PC-3 (cell line): ENCODE measurements around the gene ABLIM1. TPM values are rescaled to one million over a fixed set of nuclear protein-coding genes. Genes with fewer than 3 reads are reported as not detected.

Experiments used
- ATAC-seq: fragments of 200-7000 bp; cut with Tn5 transposase; 2 replicates; pipeline ENCODE4 v1.9.1; 2020; ENCODE audit warnings: mild to moderate bottlenecking, moderate library complexity
- BruUV-seq: library from RNA; stranded (reverse); fragments of 400-500 nt; replicated peaks from 2 replicates; lab custom pipeline; 2021; lab: Mats Ljungman, UMichigan
- CTCF ChIA-PET: fragments of 300-600 bp; sonication (Branson Sonifier 250); formaldehyde crosslinking; loops from one replicate; lab custom pipeline; 2022; ENCODE audit warnings: antibody characterized with exemption; lab: Charles Lee
- POLR2A ChIA-PET: fragments of 300-600 bp; sonication (Branson Sonifier 250); formaldehyde crosslinking; loops from one replicate; lab custom pipeline; 2022; ENCODE audit warnings: antibody characterized with exemption; ENCODE audit not compliant: unreplicated experiment; lab: Charles Lee
- DNase-seq: peaks from one replicate; pipeline ENCODE4 v3.0.0-alpha.2; 2015
- H2AFZ ChIP-seq: fragments of 300-600 bp; sonication (generic); 2 replicates; pipeline ENCODE4 v1.6.0; 2016; ENCODE audit warnings: antibody characterized with exemption, low read length
- H3F3A ChIP-seq: fragments of 300-600 bp; sonication (generic); one replicate; pipeline ENCODE4 v1.6.0; 2017; ENCODE audit warnings: antibody characterized with exemption, low read length, control low read depth, mild to moderate bottlenecking; ENCODE audit not compliant: unreplicated experiment
- H3K27ac ChIP-seq: fragments of 300-600 bp; sonication (generic); 2 replicates; pipeline ENCODE4 v1.5.1; 2016; ENCODE audit warnings: mild to moderate bottlenecking, low read length
- H3K27me3 ChIP-seq: fragments of 300-600 bp; sonication (generic); 2 replicates; pipeline ENCODE4 v1.6.1; 2016; ENCODE audit warnings: low read length, mixed read lengths
- H3K36me3 ChIP-seq: fragments of 300-600 bp; sonication (generic); 2 replicates; pipeline ENCODE4 v1.6.1; 2016; ENCODE audit warnings: low read depth, mixed run types, low read length, mixed read lengths
- H3K4me1 ChIP-seq: fragments of 300-600 bp; sonication (generic); 2 replicates; pipeline ENCODE4 v1.5.1; 2016; ENCODE audit warnings: low read length; ENCODE audit not compliant: insufficient read depth
- H3K4me2 ChIP-seq: fragments of 300-600 bp; sonication (generic); 2 replicates; pipeline ENCODE4 v1.6.0; 2016; ENCODE audit warnings: low read length
- H3K4me3 ChIP-seq: fragments of 300-600 bp; sonication (generic); 2 replicates; pipeline ENCODE4 v1.5.1; 2016; ENCODE audit warnings: mild to moderate bottlenecking, low read length, mixed read lengths
- H3K79me2 ChIP-seq: fragments of 300-600 bp; sonication (generic); 2 replicates; pipeline ENCODE4 v1.6.1; 2017; ENCODE audit warnings: low read length, mixed read lengths
- H3K9ac ChIP-seq: fragments of 300-600 bp; sonication (generic); 2 replicates; pipeline ENCODE4 v1.6.0; 2016; ENCODE audit warnings: mild to moderate bottlenecking, low read length
- H3K9me2 ChIP-seq: fragments of 300-600 bp; sonication (generic); replicated peaks from 2 replicates; pipeline ENCODE4 v1.6.1; 2016; ENCODE audit warnings: mixed run types, low read length, mixed read lengths
- H3K9me3 ChIP-seq: fragments of 300-600 bp; sonication (generic); 2 replicates; pipeline ENCODE4 v1.6.1; 2016; ENCODE audit warnings: low read length, mixed read lengths
- H4K20me1 ChIP-seq: fragments of 300-600 bp; sonication (generic); 2 replicates; pipeline ENCODE4 v1.6.1; 2016; ENCODE audit warnings: low read length, mixed read lengths
- CTCF ChIP-seq: fragments of 300-600 bp; sonication (generic); conservative IDR thresholded peaks from 2 replicates; pipeline ENCODE4 v1.5.1; 2017; ENCODE audit warnings: antibody characterized with exemption, low read depth, mild to moderate bottlenecking, low read length
- EZH2 ChIP-seq: fragments of 300-600 bp; sonication (generic); IDR thresholded peaks from one replicate; pipeline ENCODE4 v1.6.1; 2017; ENCODE audit warnings: antibody characterized with exemption, mild to moderate bottlenecking, low read length; ENCODE audit not compliant: unreplicated experiment
- EZH2phosphoT487 ChIP-seq: fragments of 300-600 bp; sonication (generic); IDR thresholded peaks from 2 replicates; pipeline ENCODE4 v1.6.1; 2018; ENCODE audit warnings: mild to moderate bottlenecking, antibody characterized with exemption, low read length, borderline replicate concordance
- intact Hi-C: fragments of 100-400 bp; cut with micrococcal nuclease; formaldehyde crosslinking; loops from 2 replicates; pipeline ENCODE4 v1.9.0; 2023
- total RNA-seq: library from RNA; depleted of rRNA; stranded (reverse); fragments of >200 nt; gene quantifications from 2 replicates; pipeline ENCODE4 v1.2.3, GENCODE V29; 2014

Gene ABLIM1
- total RNA-seq, 1 experiment from 2014 or later = 12.3 TPM

GRCh38 chr10:114683162-114683561 lies 25.1 kb upstream of the ABLIM1 start:
- ChIA-PET POLR2A (no interaction called here), CTCF (no interaction called here)
- no peaks in the 10 kb centered on the region for H3K36me3 ChIP-seq
- peak; percentile 4 for DNase-seq
- H3K9me2 ChIP-seq = no peaks in the 10 kb centered on the region
- H3K9me3 ChIP-seq = no peaks in the 10 kb centered on the region
- no peaks in the 10 kb centered on the region for H3K79me2 ChIP-seq
- TF ChIP-seq EZH2 (no peak), EZH2phosphoT487 (no peak), CTCF (no peak)
- no peak overlapping the region for H3K27ac ChIP-seq
- H3F3A ChIP-seq = peaks cover 4% of the 10 kb centered on the region
- H2AFZ ChIP-seq = no peak overlapping the region
- ATAC-seq = peak; percentile 12; the same call in 1 of the 2 replicates
- peaks cover 40% of the 10 kb centered on the region for H3K4me1 ChIP-seq
- H3K9ac ChIP-seq = no peak overlapping the region
- BruUV-seq = no TSS peak
- H3K4me3 ChIP-seq = no peak overlapping the region
- no peaks in the 10 kb centered on the region for H3K27me3 ChIP-seq
- intact Hi-C loops = loop anchor here (5.0 kb wide), 1 partner anchor 51 kb away; no protein-coding TSS in a partner anchor
- H4K20me1 ChIP-seq = no peaks in the 10 kb centered on the region
- H3K4me2 ChIP-seq = no peak overlapping the region

DNA sequence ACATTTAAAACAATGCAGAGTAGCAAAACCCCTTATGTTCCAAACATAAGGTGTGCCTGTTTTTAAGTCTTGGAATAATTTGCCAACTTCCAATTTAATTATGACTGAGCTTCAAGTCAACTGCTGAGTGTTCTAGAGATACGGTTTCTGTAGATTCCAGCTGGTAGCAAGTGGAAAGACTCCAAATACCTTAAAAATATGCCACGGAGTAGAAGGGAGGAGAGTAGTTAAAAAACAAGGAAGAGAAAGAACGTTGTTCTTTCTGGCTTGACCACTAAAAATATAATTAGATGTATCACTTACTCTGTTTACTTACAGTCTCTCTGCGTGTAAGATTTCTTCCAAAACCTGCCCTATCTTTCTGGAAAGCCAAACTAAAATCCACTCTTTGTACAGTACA lies 24.5 kb upstream of the ABLIM1 start:
- Histone ChIP-seq H3K36me3 (no peaks in the 10 kb centered on the region), H3K4me3 (no peak overlapping the region), H3K9ac (no peak overlapping the region), H3K9me2 (no peaks in the 10 kb centered on the region), H4K20me1 (no peaks in the 10 kb centered on the region), H3K9me3 (no peaks in the 10 kb centered on the region), H3K4me1 (peaks cover 40% of the 10 kb centered on the region), H3K27me3 (no peaks in the 10 kb centered on the region), H3K27ac (no peak overlapping the region), H3K79me2 (no peaks in the 10 kb centered on the region), H3F3A (peaks cover 4% of the 10 kb centered on the region), H3K4me2 (no peak overlapping the region), H2AFZ (no peak overlapping the region)
- ChIA-PET POLR2A (no interaction called here), CTCF (no interaction called here)
- DNase-seq = no peak
- intact Hi-C loops = loop anchor here (5.0 kb wide), 1 partner anchor 50 kb away; no protein-coding TSS in a partner anchor
- TF ChIP-seq EZH2 (no peak), EZH2phosphoT487 (no peak)
- no TSS peak for BruUV-seq
- no peak for ATAC-seq

DNA sequence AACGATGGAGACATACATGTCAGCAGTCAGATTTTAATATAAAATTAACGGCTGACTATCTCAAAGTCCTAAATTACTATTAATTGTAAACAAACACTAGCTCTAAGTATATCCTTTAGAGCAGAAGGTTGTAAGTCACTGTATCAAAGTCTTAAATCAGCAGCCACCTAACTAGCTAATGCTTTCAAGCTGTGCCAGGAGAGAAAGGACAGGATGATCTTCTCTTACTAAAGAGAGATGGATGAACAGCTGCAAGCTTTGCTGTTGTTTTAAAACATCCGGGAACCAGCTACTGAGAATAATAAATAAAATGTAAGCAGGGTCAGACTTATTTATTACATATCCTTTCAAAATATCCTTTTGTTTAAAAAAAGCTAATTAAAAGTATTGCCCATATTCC lies 24.0 kb upstream of the ABLIM1 start:
- DNase-seq = no peak
- ChIA-PET CTCF (no interaction called here), POLR2A (no interaction called here)
- no peak for ATAC-seq
- Histone ChIP-seq H3K4me2 (peak overlapping the region; percentile 53), H3K4me1 (peaks cover 40% of the 10 kb centered on the region), H3F3A (peaks cover 4% of the 10 kb centered on the region), H4K20me1 (no peaks in the 10 kb centered on the region), H2AFZ (no peak overlapping the region), H3K36me3 (no peaks in the 10 kb centered on the region), H3K9ac (no peak overlapping the region), H3K79me2 (no peaks in the 10 kb centered on the region), H3K27ac (no peak overlapping the region), H3K9me3 (no peaks in the 10 kb centered on the region), H3K9me2 (no peaks in the 10 kb centered on the region), H3K4me3 (peak overlapping the region; percentile 32; the same call in 1 of the 2 replicates), H3K27me3 (no peaks in the 10 kb centered on the region)
- TF ChIP-seq EZH2 (no peak), EZH2phosphoT487 (no peak), CTCF (no peak)
- no TSS peak for BruUV-seq
- intact Hi-C loops = loop anchor here (5.0 kb wide), 1 partner anchor 50 kb away; no protein-coding TSS in a partner anchor
